ENCODE results near the gene MYO18A.

The MYO18A gene

DNA sequence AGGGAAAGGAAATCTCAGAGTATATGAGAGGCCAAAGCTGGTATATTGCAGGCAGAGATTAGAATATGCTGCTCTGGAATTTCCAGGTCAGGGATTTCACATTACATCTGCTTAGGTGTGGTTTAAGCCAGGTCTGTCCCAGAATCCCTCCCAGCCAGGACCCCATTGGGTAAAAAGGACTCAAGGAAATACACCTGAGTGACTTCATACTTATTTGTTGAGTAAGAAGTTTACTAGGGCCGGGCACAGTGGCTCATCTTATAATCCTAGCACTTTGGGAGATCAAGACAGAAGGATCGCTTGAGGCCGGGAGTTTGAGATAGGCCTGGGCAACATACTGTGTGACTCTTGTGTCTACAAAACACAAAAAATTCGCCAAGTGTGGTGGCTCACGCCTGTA lies 130.0 kb downstream of the MYO18A start:
- no peak for DNase-seq (ENCODE audit: low read depth in 3 of 3)

DNA sequence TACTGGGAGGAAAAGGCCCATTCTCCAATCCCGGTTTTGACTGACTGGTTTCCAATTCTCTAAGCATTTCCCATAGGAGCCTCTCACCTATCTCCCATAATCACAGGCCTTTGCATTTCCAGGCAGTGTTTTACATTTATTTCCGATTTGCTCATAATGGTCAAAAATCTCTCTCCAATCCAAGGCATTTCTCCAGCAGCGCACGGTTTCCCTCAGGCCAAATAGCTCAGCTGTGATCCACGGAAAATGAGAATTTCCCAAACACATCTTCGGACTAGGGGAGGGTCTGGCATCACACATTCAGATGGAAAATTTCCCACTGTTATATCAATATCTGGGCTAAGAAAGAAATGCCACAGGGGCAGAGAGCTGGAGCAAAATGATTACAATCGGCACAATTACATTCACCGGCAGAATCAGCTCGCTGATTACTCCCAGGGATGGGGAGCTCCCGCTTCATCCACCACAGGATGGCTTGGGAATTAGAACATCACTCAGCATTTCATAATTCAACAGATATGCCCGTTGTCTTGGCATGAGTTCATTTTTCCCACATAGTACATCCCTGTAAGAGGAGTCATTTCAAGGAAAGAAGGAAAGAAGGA lies 130.6 kb downstream of the MYO18A start:
- DNase-seq (ENCODE audit: low read depth in 3 of 3): no peak

DNA sequence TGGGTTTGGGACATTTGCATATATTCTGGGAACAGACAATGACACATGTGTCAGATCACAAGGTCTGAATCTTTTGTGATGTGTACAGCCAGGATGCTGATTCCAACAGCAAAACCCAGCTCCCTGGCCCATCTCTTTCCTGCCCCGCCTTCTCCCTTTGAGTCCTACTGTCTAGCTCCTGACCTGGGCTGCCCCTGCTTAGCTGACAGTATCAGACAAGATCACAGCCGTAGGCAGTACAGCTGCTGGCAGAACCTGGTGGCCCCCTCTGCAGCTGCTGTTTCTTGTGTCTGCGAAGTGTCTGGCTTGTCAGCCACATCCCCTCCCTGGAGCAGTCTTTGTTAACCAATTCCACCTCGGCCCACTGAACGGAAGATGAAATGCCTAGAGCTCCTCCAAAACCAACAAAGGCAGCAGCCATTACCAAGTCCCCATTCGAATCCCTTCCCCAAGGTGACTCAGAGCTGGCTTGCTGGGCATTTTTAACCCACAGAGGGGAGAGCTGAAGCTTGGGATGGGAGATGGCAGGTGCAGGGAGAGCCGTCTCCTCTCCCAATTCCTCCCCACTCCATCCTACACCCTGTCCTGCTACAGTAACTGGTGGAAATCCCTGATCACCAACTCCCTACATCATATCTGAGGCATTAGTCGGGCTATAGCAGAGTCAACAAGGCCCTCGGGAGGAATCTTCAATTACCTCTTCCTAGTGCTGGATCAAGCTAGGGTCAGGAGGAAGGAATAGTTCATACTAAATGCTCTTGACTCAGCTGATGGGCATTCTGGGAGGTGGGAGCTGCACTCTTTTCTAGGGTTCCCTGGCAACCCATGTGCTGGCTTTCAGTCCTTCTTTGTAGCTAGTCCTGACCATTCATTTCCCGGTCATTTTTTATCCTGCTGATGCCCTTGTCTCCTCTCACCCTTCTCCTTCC lies 131.5 kb downstream of the MYO18A start:
- DNase-seq (ENCODE audit: low read depth in 3 of 3): no peak

DNA sequence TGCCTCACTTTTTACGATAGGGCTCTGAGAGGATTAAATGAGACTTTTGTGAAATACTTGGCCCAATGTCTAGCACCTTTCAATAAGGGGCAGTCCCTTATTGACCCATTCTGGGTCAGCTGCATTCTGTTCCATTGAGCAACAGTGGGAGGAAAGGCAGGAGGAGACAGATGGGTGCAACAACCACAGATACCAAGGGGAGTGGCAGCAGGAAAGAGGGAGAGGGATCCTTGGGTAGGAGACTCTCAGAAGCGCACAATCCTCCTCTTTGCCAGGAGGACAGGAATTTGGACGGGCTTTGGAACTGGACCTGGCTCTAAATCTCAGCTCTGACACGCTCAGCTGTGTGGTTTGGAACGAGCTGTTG lies 133.7 kb downstream of the MYO18A start:
- DNase-seq (ENCODE audit: low read depth in 3 of 3): no peak

DNA sequence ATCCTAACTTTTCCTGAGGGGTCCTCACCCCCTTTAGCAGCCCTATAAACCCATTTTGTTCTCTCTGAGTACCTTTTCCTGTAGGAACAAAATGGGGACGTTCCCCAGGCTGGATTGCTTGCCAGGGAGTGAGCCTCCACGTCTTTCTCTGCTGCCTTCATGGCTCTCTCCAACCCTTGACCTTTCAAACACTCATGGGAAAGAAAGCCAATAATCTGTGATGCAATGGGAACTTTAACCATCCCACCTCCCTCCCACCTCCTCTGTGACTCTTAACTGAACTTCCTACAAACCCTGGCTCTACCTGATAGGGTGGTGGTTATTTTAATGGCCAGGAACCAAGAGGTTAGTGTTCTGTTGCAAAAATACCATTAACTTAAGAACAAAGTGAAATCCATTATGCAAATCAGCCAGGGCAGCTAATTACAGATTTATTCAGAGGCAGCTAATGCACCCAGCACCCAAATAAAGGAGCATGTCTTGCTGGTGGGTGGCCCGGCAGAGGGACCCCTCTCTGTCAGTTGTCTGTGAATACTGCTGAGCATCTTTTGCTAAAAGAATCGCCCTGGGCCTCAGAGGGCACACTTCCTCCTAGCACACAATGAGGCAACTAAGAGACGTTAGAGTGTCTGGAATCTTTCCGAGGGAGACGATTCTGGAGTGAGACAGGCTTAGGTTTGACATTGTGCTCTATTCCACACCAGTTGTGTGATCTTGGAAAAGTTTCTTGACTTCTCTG lies 134.3 kb downstream of the MYO18A start:
- DNase-seq (ENCODE audit: low read depth in 3 of 3): no peak

DNA sequence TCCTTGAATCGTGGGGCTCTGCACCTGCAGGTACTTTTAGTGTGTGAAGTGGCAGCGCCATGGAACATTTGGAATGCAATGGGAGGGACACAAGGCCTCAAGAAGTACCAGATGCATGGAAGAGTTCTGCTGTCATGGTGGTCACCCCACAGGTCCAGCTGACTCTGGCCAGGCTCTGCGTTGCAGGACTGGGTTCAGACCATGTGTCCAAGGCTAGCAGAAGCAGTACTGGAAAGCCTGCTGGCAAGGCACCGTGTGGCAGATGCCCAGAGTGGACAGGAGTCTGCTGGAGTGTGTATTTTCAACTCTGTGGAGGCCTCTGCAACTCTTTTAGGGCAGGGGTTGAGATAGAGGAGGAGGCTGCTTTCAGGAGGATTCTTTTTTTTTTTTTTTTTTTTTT lies 135.2 kb downstream of the MYO18A start:
- no peak for DNase-seq (ENCODE audit: low read depth in 3 of 3)

DNA sequence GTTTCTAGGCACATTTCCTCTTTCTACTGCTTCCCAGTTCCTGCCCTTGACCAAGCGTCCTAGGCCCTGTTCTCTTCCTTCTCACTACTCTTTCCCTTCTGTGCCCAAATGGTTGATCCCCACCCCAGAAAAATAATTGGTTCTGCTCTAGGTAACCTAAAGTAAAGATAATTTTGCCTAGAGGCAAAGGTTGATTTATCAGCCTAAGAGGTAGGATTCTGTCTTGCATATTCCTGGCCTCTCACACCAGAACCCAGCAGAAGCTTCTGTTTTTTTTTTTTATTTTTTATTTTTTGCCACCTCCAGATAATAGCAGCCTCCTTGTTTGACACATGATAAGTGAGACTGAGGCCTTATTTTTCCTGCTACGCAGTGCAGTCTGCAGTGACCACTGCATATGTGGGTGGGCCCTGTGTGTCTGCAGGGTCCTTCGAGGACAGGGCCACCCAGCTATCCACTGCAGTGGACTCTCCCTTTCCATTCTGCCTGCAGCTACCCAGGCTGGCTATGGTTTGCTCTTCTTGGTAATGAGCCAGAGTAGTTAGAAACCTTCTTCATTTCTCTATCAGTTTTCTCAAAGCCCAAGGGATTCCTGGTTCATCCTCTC lies 136.6 kb downstream of the MYO18A start:
- DNase-seq (ENCODE audit: low read depth in 3 of 3): no peak

DNA sequence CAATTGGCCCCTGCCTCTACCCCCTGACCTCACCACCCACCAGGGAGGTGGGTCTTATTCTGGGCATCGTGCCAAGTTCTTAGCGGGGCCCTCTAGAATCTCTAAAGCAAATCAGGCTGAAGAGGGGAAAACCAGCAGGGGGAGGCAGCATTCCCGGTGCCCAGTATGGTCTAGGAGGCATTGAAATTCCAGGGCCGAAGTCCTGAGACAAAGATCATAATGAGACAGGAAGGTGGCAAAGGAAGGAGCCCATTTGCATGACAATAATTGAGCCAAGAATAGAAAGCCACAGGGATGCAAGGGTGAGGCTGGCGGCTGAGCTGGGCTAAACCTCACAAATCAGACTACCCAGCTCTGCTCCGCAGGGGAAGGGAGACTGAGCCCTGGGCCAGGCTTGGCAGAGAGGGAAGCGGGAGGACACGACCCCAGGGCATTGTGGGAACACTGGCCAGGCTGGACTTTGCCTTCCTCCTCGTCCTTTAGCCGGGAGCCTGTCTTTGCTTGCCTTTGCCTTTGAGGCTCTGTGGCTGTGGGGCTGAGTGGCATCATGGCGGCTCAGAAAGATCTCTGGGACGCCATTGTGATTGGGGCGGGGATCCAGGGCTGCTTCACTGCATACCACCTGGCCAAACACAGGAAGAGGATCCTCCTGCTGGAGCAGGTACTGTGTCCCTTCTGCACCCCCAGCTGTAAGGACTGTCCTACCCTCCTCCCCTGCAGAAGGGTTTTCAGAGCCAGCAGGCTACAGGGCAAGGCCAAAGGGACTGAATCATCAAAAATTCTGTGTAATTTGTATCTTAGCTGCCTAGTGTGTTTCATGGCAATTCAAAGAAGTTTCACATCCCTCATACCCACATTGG lies 137.3 kb downstream of the MYO18A start, which contains the start of gene PIPOX:
Gene PIPOX, plus strand, starts transcription at position 463 of the 860 bp plus-strand sequence. Its CDS starts 85 bp downstream, at position 548.
- DNase-seq (ENCODE audit: low read depth in 3 of 3): no peak

DNA sequence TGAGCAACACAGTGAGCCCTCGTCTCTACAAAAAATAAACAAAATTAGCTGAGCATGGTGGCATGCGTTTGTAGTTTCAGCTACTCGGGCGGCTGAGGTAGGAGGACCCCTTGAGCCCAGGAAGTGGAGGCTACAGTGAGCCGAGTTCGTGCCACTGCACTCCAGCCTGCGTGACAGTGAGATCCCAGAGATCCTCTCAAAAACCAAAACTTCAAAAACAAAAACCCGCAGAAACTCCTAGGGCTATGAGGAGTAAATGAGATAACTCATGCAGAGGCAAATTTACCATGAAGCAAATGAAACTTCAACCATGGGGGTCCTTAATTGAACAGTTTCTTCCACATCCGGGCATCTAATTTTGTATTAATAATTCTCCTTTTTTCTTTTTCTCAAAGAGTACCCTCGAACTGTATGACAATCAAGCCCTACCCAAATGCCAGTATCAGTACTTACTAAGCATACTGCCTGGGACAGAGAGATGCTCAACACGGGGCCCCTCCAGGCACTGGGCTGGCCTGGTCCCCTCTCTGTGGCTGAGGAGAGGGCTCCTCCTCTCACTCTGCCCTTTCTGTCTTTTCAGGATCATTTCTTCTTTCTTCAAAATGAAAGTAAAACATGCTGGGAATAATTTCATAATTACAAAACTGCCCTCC lies 138.0 kb downstream of the MYO18A start:
- no peak for DNase-seq (ENCODE audit: low read depth in 3 of 3)

DNA sequence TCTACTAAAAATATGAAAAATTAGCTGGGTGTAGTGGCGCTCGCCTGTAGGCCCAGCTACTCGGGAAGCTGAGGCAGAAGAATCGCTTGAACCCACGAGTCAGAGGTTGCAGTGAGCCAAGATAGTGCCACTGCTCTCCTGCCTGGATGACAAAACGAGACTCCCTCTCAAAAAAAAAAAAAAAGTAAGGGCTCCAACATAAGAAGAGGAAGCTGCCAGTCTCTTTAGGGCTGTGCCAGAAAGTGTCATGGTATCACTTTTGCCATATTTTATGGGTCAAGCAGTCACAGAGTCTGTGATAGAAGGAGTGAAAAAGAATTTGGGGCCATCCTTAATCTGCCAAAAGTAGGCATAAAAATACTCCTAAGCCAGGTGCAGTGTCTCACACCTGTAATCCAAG lies 138.6 kb downstream of the MYO18A start:
- DNase-seq (ENCODE audit: low read depth in 3 of 3): no peak

DNA sequence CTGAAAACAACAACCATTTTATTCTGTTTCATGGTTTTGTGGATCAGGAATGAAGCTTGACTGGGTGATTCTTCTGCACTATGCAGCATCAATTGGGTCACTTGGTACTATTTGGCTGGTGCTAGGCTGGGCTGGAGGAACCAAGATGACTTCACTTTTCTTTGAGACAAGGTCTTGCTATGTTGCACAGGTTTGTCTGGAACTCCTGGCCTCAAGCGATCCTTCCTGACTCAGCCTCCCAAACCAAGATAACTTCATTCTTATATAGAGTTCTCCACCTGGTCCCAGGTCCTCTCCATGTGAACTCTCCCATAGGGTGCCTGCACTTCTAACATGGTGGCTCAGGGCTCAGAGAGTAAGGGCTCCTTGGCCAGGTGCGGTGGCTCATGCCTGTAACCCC lies 139.1 kb downstream of the MYO18A start:
- DNase-seq (ENCODE audit: low read depth in 3 of 3): no peak

DNA sequence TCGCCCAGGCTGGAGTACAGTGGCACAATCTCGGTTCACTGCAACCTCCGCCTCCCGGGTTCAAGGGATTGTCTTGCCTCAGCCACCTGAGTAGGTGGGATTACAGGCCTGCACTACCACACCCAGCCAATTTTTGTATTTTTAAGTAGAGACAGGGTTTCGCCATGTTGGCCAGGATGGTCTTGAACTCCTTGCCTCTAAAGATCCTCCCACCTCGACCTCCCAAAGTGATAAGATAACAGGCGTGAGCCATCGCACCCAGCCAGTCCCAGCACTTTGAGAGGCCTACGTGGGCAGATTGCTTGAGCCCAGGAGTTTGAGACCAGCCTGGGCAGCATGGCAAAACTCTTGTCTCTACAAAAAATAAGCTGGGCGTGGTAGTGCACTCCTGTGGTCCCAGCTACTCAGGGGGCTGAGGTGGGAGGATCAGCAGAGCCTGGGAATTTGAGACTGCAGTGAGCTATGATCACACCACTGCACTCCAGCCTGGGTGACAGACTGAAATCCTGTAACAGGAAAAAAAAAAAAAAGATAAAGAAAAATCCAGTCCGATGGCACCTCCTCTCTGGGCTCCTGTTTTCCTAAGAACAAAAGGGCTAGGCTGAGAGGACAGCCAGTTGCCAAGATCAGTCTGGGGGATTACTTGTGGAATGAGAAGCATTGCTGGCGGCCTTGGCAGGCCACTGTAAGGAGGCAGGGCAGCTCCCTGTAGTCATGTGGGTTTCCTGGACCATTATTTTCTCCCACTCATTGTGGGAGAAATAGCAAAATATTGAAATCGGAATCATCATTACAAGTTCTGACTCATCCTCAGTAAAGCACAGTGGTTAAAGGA lies 140.2 kb downstream of the MYO18A start:
- DNase-seq (ENCODE audit: low read depth in 3 of 3): no peak

DNA sequence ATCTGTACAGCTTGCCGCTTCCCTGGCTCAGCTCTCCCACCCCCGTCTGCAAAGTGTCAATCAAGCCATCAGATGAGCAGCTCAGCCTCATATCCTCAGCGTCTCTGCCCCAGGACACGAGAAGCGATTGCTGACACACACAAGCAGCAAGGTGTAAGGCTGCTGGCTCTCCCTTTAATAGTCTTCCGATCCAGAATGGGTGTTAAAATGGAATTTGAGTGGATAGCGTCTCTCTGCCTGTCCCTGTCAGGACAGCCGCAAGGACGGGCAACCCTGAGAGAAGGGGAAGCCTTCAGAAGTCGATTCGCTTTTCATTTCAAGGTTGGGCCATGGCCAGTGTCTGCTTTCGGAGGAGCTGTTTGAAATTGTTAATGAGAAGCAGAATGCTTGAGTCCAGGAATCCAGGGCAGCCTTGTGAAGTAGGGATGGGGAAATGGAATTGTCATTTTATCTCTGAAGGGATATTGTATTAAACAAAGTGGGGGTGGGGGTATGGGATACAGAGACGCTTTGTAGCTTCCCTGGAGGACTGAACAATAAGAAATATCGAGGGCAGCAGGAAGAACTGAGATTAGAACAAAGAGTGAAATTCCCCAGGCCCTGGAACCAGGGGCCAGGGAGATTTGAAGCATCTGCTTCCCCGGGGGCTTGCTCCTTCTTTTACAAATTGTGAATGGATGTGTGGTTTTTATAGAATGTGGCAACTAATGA lies 142.0 kb downstream of the MYO18A start:
- no peak for DNase-seq (ENCODE audit: low read depth in 3 of 3)

DNA sequence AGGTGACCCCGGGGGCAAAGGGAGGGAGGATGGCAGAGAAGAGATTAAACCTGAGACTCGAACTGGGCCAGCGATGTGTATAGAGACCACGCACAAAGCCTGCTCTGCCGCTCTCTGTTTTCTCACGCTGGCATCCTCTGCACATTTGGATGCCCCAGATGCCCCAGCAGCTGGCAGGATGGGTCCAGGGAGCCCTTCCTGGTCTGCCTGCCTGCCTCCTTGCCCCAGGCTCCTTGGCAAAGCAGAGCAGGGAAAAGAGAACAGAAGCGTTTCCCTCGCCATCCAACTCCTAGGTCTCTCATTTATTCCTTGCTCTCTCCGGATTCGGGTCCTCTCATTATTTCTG lies 142.5 kb downstream of the MYO18A start:
- no peak for DNase-seq (ENCODE audit: low read depth in 3 of 3)

DNA sequence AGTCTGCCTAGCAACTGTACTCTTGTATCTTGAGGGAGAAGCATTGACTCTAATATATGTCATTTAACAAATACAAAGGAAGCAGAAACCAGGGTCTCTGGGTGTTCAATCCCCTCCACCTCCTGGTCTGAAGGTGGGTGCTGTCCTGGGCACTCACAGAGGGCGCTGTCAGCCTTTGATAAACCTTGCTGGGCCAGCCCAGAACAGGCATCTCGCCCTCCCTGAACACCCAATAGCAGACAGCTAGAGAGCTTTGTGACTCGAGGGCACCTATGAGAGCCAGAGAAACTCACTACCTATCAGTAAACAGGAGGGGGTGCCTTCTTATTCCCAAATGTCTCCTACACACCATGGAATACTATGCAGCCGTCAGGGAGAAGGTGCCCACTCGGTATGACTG lies 143.6 kb downstream of the MYO18A start:
- no peak for DNase-seq (ENCODE audit: low read depth in 3 of 3)

DNA sequence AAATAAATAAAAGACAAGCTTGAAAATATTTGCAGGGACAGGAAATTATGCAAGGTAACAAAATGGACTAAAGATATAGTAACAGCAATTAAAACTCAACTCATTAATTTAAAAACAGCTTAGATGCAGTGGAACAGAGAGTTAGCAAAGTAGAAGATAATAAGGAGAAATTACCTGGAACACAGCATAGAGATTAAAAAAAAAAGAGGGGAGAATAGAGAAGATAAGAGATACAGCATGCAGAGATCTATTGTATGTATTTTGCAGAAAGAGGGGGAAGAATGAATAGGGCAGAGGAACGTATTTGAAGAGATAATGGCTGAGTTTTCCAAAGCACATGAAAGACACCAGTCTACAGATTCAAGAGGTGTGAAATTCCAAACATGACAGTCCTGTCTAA lies 145.7 kb downstream of the MYO18A start:
- DNase-seq (ENCODE audit: low read depth in 3 of 3): no peak

DNA sequence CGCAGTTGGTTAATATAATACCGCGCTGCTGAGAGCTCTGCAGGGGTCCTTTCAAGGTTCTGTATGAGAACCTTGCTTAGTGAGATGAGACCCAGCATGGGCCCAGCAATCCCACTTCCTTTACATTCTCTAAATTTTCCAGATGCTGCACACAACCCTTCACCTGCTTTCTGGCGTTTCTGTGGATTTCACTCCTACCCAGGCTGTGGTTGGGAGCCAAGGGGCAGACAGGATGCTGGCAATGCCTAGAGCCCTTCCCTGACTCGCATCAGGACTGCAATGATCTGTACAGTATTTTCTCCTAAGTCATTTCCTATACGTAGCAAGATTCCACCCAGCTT lies 147.4 kb downstream of the MYO18A start:
- DNase-seq (ENCODE audit: low read depth in 3 of 3): no peak

DNA sequence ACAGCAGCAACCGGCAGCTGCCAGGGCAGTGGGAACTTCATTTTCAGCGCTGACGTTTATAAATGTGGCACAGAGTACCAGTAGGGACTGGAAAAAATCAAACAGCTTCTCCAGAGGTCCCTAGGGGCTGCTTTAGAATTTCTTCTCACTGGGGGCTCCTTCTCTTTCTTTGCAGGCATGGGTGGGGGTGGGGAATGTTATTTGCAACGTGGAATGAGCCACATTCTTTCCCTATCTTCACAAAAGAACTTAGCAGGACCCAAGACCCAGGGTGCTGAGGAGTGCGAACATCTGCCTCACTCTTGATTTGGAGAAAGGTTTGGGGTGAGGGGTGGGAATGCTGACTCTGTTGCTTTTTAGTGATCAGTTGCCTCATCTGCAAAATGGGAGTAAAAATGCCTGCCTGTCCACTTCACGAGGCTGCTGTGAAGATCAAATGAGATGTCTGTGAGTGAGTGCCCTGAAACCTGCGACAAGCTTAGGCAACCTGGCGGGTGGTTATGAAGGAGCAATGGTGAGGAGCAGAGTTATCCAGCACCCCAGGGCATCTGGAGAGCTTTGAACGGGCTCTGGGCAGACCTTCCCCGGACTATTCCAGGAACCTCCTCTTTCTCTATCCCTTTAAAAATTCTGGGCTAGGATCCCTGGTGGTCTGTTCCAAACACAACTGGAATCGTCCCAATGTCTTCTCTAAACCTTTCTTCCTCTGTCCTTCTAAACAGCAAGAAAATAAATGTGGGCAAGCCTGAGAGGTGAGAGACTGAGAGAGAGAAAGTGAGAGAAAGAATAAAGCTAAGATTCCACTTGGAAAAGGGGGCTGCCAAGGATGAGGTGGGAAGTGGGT lies 148.0 kb downstream of the MYO18A start:
- DNase-seq (ENCODE audit: low read depth in 3 of 3): no peak

All from stimulated activated CD4-positive, alpha-beta T cell treated with anti-CD3 and anti-CD28 coated beads, TNF-alpha, amount 100 ng/mL, for 4 hours (primary cell).